Spleen (tissue), 7 donors: ENCODE results near the gene ATP2C2.

ENCODE experiments used
- CTCF ChIP-seq, 11 experiments: fragments of 200-600 bp in 7 of 11; fragments of 450-650 bp in 4 of 11; sonication (generic) in 4 of 11; IDR thresholded peaks in 8 of 11; conservative IDR thresholded peaks in 3 of 11; 1 replicate in 7 of 11; 2 replicates in 4 of 11; pipeline versions ENCODE4 v1.4.0 to v1.8.0; 2016 to 2021; ENCODE audit warnings: antibody characterized with exemption in 11 of 11, inconsistent platforms in 4 of 11, mild to moderate bottlenecking in 1 of 11
- POLR2A ChIP-seq, 3 donors: fragments of 450-650 bp; IDR thresholded peaks; one replicate each; pipeline ENCODE4 v1.5.1; 2017; ENCODE audit warnings: antibody characterized with exemption in 3 of 3, mild to moderate bottlenecking in 1 of 3
- donor health status: DM: no; HTN: no; CAD: no; lungs with moderate emphysema.
- donor health status: DM: no; HTN: no; CAD: no.
- donor health status: DM: no; HTN: no; CAD: no.

GRCh38 chr16:84483882-84484565, 115.7 kb downstream of the ATP2C2 start:
- TF ChIP-seq CTCF (IDR thresholded peaks at IDR 0.05 in 8 of 11, conservative IDR thresholded peaks at IDR 0.05 in 3 of 11) (no peak), POLR2A (IDR thresholded peaks at IDR 0.05) (no peak)
